GM06990 (cell line): ENCODE measurements around the gene CYP2U1.

Experiments
- DNase-seq: peaks from one replicate; pipeline ENCODE4 v3.0.0-alpha.2; 2011; ENCODE audit not compliant: insufficient read length; ENCODE audit errors: extremely low read depth
- H3K27me3 ChIP-seq: replicated peaks from 2 replicates; pipeline ENCODE4 v1.6.0; 2011; ENCODE audit warnings: low read length; ENCODE audit not compliant: control insufficient read depth, insufficient read depth
- H3K36me3 ChIP-seq: 2 replicates; pipeline ENCODE4 v1.5.1; 2011; ENCODE audit warnings: low read length; ENCODE audit not compliant: control insufficient read depth, insufficient read depth
- H3K4me3 ChIP-seq: replicated peaks from 2 replicates; pipeline ENCODE4 v1.5.1; 2011; ENCODE audit warnings: low read depth, mild to moderate bottlenecking, control low read depth, low read length
- TF ChIP-seq, protein P1 (sequence below): IDR thresholded peaks from 2 replicates; pipeline ENCODE4 v1.5.1; 2011; ENCODE audit warnings: low read length, control low read depth, mild to moderate bottlenecking, inconsistent platforms; ENCODE audit not compliant: insufficient read depth, poor library complexity, severe bottlenecking

Gene CYP2U1

DNA sequence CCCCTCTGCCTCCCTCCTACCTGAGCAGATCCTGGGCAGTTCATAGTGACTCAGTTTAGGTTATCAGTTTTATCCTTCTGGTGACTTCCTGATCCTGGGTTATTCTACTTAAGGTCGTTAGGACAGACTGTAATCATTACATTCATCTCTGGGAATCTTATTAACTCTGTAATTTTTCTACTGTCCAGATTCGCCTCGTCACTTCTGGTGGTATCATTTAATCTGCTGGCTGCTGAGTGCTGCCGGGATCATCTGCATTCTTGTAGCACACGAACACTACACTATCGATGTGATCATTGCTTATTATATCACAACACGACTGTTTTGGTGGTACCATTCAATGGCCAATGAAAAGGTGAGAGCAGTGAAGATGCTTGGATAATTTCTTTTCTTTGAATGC, 23.0 kb upstream of the CYP2U1 start:
- Histone ChIP-seq H3K4me3 (no peak overlapping the region), H3K36me3 (no peaks in the 10 kb centered on the region), H3K27me3 (no peaks in the 10 kb centered on the region)
- TF ChIP-seq, protein P1, sequence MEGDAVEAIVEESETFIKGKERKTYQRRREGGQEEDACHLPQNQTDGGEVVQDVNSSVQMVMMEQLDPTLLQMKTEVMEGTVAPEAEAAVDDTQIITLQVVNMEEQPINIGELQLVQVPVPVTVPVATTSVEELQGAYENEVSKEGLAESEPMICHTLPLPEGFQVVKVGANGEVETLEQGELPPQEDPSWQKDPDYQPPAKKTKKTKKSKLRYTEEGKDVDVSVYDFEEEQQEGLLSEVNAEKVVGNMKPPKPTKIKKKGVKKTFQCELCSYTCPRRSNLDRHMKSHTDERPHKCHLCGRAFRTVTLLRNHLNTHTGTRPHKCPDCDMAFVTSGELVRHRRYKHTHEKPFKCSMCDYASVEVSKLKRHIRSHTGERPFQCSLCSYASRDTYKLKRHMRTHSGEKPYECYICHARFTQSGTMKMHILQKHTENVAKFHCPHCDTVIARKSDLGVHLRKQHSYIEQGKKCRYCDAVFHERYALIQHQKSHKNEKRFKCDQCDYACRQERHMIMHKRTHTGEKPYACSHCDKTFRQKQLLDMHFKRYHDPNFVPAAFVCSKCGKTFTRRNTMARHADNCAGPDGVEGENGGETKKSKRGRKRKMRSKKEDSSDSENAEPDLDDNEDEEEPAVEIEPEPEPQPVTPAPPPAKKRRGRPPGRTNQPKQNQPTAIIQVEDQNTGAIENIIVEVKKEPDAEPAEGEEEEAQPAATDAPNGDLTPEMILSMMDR = no peak
- DNase-seq = no peak

DNA sequence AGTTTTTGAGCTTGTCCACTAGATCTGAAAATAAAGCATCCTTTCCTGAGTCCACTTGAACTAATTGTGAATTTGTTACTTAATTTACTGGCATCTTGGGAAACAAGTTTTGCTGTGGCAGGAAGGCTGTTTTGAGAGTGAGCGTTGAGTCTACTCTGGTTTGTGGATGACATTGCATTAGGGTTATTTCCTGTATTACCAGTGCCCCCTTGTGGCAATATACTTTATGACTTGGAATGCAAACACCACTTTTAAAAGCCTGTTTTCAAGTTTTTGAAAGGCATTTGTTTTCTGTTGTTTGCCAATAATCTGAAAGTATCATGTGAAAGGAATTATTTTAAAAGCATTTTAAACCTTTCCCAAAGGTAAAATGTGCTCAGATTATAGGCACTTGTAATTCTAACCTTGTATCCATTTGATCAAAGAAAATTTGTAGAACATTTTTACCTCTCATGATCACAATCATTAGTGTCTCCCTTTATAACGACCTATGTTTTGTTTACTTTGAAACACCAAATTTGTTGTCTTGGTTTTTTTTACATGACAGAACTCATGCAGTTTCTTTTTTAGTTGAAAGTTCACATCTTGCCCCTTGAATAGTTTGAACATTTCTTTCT, 18.0 kb upstream of the CYP2U1 start:
- Histone ChIP-seq H3K36me3 (no peaks in the 10 kb centered on the region), H3K4me3 (no peak overlapping the region), H3K27me3 (no peaks in the 10 kb centered on the region)
- DNase-seq = peak; percentile 13
- TF ChIP-seq, protein P1 = peak; percentile 58

DNA sequence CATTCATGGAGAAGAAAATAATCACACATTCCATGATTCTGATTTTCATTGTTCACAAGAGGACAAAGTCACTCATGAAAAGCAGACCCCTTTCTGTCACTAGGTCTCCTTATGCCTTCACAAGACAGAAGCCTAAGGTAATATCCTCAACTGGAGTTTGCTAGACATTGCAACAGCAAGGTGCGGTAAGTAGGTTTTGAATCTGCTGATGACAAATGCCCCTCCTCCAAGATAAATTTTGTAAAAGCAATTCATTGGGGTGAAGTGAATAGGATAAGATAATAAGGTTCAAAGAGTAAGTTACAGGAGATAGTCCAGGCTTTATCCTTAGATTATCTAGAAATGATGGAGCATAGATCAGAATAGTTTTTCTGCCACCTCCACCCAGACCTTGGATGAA, 16.1 kb upstream of the CYP2U1 start:
- no peak for DNase-seq
- H3K4me3 ChIP-seq = no peak overlapping the region
- TF ChIP-seq, protein P1 = no peak
- H3K36me3 ChIP-seq = no peaks in the 10 kb centered on the region
- H3K27me3 ChIP-seq = no peaks in the 10 kb centered on the region

DNA sequence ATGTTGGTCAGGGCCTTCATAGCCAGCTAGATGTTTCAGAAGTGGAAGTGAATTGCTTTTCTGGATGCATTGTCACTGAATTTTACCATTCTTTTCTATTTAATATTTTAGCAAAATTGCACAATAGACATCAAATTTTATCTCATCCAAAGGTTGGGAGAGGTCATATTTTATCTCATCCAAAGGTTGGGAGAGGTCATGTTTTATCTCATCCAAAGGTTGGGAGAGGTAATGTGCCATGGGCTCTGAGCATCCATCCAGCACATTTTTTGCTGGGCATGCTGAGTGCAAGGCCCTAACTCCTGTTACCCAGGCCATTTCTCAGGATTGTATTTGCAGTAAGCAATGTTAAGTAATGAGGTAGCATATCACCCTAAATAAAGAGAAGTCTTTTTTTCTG, 14.7 kb upstream of the CYP2U1 start:
- H3K36me3 ChIP-seq = no peaks in the 10 kb centered on the region
- no peaks in the 10 kb centered on the region for H3K27me3 ChIP-seq
- TF ChIP-seq, protein P1 = no peak
- no peak for DNase-seq
- H3K4me3 ChIP-seq = no peak overlapping the region

DNA sequence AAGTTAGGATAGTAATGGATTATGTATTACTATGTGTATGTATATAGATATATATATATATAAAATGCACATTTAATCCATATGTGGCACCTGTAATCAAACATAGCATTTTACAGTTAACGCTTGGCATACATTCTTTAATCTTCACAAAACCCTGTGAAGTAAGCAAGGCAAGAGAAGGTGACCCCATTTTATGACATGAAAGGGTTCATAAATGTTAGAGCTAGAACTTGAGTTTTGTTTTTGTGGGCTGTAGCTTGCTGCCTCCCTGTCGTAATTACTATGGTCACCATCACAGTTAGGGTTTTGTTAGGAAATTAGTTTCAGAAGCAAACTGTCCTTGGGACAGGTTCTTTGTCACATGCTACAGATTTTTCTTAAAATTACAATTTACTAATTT, 13.8 kb upstream of the CYP2U1 start:
- Histone ChIP-seq H3K36me3 (no peaks in the 10 kb centered on the region), H3K4me3 (no peak overlapping the region), H3K27me3 (no peaks in the 10 kb centered on the region)
- no peak for DNase-seq
- TF ChIP-seq, protein P1 = no peak
